K562 (cell line): Measurements from ENCODE around the gene MMP28. TPM values are rescaled to one million over a fixed set of nuclear protein-coding genes. Genes with fewer than 3 reads are reported as not detected.
A peak's percentile ranks its signal among the peaks of the same experiment; 100 is the strongest.

Source experiments
- BRCA1 ChIP-seq, 2 experiments: fragments of 450-650 bp in 1 of 2; sonication (generic) in 1 of 2; formaldehyde crosslinking in 1 of 2; IDR thresholded peaks; 2 replicates each; pipeline versions ENCODE4 v1.5.0 to v1.6.1; 2017 to 2020; ENCODE audit warnings: mild to moderate bottlenecking in 1 of 2, missing genetic modification reagents in 1 of 2
- CBX3 ChIP-seq, 2 experiments: IDR thresholded peaks; 1 replicate in 1 of 2; 2 replicates in 1 of 2; pipeline ENCODE4 v1.6.1; 2012; ENCODE audit warnings: inconsistent platforms in 2 of 2, low read length in 2 of 2, borderline replicate concordance in 1 of 2, control low read depth in 1 of 2
- EGR1 ChIP-seq: fragments of 450-650 bp; conservative IDR thresholded peaks from 2 replicates; pipeline ENCODE4 v1.6.1; 2017; ENCODE audit warnings: mild to moderate bottlenecking
- RNF2 ChIP-seq: sonication (generic); IDR thresholded peaks from 2 replicates; pipeline ENCODE4 v1.6.1; 2016
- SMC3 ChIP-seq: conservative IDR thresholded peaks from 2 replicates; pipeline ENCODE4 v1.6.1; 2011; ENCODE audit warnings: low read depth, low read length, improper control_type of control experiment; ENCODE audit not compliant: insufficient read depth
- TEAD4 ChIP-seq, 2 experiments: sonication (generic) in 1 of 2; formaldehyde crosslinking in 1 of 2; IDR thresholded peaks; 2 replicates each; pipeline versions ENCODE4 v1.6.1 to v1.8.0; 2012 to 2022; ENCODE audit warnings: borderline replicate concordance in 1 of 2, inconsistent platforms in 1 of 2, low read length in 1 of 2, mild to moderate bottlenecking in 1 of 2, missing genetic modification reagents in 1 of 2
- polyA plus RNA-seq, 8 experiments: library from polyadenylated mRNA; depleted of rRNA in 4 of 8; stranded (reverse) in 5 of 8; unstranded in 3 of 8; fragments of >200 nt; fragmentation: Nextera tagmentation in 2 of 8; fragmentation: Illumina TruSeq in 1 of 8; extraction: Ambion mirVana in 2 of 8; extraction: Trizol in 1 of 8; gene quantifications; 2 replicates each; pipeline versions ENCODE4 v1.2.1 to v1.2.3, GENCODE V29; 2011 to 2014; ENCODE audit warnings: inconsistent platforms in 1 of 8, missing spikeins in 1 of 8
- total RNA-seq, 7 experiments: library from RNA; depleted of rRNA in 6 of 7; stranded (reverse); fragments of >200 nt in 6 of 7; fragmentation: Illumina TruSeq in 2 of 7; extraction: Trizol in 2 of 7; gene quantifications; 2 replicates each; pipeline versions ENCODE4 v1.2.1 to v1.2.3, GENCODE V29; 2011 to 2021; ENCODE audit warnings: low replicate concordance in 1 of 7
- TF ChIP-seq, protein P1 (sequence below), 2 experiments: fragments of 450-650 bp; formaldehyde crosslinking in 1 of 2; IDR thresholded peaks; 2 replicates each; pipeline versions ENCODE4 v1.4.0 to v1.6.1; 2014 to 2020; ENCODE audit warnings: mild to moderate bottlenecking in 2 of 2, borderline replicate concordance in 1 of 2, low read depth in 1 of 2
- TF ChIP-seq, protein P2 (sequence below): fragments of 450-650 bp; formaldehyde crosslinking; IDR thresholded peaks from 2 replicates; pipeline ENCODE4 v1.4.0; 2020; ENCODE audit warnings: mild to moderate bottlenecking, moderate library complexity
- TF ChIP-seq, protein P3 (sequence below), 3 experiments: IDR thresholded peaks in 2 of 3; conservative IDR thresholded peaks in 1 of 3; 2 replicates each; pipeline ENCODE4 v1.5.1; 2011 to 2012; ENCODE audit warnings: low read length in 3 of 3, mild to moderate bottlenecking in 3 of 3, control low read depth in 2 of 3, improper control_type of control experiment in 1 of 3, inconsistent platforms in 1 of 3, low read depth in 1 of 3, mixed read lengths in 1 of 3, moderate library complexity in 1 of 3; ENCODE audit not compliant: insufficient read depth in 2 of 3
- TF ChIP-seq, protein P4 (sequence below): fragments of 450-650 bp; formaldehyde crosslinking; IDR thresholded peaks from 2 replicates; pipeline ENCODE4 v1.4.0; 2022; ENCODE audit warnings: missing genetic modification characterization
- TF ChIP-seq, protein P5 (sequence below): fragments of 450-650 bp; formaldehyde crosslinking; IDR thresholded peaks from 2 replicates; pipeline ENCODE4 v1.4.0; 2020; ENCODE audit warnings: mild to moderate bottlenecking, moderate library complexity

The MMP28 gene
- total and polyA plus RNA-seq, 9 of the 15 experiments (the other 6 are each of a cell fraction or from before 2014, with no cell fraction given), result not detected

DNA sequence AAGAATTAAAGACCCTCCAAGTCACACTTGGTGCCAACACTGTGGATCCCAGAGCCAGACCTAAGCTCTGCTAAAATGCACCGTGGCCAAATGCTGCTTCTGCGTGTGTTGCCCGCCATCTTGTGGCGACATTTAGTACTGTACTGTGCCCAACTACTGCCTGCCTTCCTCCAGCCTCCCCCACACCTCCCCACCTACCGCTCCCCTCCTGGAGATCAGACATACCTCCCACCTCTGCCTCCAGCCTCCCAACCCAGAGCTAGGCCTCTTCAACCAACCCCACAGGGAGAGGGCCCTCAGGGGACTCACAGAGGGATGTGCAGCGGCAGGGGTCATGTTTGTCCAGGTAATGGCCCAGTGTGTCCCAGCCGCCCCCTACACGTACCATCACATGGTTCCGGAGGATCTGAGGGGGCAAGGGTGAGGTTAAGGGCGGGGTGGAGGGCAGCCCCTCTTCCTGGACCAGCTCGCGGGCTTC lies 47.9 kb downstream of the MMP28 start (continued):
- TF ChIP-seq, protein P1, sequence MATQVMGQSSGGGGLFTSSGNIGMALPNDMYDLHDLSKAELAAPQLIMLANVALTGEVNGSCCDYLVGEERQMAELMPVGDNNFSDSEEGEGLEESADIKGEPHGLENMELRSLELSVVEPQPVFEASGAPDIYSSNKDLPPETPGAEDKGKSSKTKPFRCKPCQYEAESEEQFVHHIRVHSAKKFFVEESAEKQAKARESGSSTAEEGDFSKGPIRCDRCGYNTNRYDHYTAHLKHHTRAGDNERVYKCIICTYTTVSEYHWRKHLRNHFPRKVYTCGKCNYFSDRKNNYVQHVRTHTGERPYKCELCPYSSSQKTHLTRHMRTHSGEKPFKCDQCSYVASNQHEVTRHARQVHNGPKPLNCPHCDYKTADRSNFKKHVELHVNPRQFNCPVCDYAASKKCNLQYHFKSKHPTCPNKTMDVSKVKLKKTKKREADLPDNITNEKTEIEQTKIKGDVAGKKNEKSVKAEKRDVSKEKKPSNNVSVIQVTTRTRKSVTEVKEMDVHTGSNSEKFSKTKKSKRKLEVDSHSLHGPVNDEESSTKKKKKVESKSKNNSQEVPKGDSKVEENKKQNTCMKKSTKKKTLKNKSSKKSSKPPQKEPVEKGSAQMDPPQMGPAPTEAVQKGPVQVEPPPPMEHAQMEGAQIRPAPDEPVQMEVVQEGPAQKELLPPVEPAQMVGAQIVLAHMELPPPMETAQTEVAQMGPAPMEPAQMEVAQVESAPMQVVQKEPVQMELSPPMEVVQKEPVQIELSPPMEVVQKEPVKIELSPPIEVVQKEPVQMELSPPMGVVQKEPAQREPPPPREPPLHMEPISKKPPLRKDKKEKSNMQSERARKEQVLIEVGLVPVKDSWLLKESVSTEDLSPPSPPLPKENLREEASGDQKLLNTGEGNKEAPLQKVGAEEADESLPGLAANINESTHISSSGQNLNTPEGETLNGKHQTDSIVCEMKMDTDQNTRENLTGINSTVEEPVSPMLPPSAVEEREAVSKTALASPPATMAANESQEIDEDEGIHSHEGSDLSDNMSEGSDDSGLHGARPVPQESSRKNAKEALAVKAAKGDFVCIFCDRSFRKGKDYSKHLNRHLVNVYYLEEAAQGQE (IDR thresholded peaks at IDR 0.05; ENCODE audit: borderline replicate concordance), result peak; percentile 76
- TF ChIP-seq, protein P1 (CRISPR knock-in tag; IDR thresholded peaks at IDR 0.05; ENCODE audit: low read depth), result no peak
- no peak for TF ChIP-seq RNF2
- TF ChIP-seq CBX3 (IDR thresholded peaks at IDR 0.05; ENCODE audit: borderline replicate concordance in 1 of 2, low read length in 2 of 2), result no peak
- TF ChIP-seq TEAD4 (IDR thresholded peaks at IDR 0.05; ENCODE audit: low read length), result no peak
- TF ChIP-seq TEAD4 (CRISPR knock-in tag; IDR thresholded peaks at IDR 0.05; ENCODE audit: borderline replicate concordance), result no peak
- peak; percentile 88 for TF ChIP-seq SMC3
- TF ChIP-seq, protein P2, sequence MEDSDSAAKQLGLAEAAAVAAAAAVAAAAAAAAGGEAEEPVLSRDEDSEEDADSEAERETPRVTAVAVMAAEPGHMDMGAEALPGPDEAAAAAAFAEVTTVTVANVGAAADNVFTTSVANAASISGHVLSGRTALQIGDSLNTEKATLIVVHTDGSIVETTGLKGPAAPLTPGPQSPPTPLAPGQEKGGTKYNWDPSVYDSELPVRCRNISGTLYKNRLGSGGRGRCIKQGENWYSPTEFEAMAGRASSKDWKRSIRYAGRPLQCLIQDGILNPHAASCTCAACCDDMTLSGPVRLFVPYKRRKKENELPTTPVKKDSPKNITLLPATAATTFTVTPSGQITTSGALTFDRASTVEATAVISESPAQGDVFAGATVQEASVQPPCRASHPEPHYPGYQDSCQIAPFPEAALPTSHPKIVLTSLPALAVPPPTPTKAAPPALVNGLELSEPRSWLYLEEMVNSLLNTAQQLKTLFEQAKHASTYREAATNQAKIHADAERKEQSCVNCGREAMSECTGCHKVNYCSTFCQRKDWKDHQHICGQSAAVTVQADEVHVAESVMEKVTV (CRISPR knock-in tag), result peak; percentile 62
- TF ChIP-seq, protein P3, sequence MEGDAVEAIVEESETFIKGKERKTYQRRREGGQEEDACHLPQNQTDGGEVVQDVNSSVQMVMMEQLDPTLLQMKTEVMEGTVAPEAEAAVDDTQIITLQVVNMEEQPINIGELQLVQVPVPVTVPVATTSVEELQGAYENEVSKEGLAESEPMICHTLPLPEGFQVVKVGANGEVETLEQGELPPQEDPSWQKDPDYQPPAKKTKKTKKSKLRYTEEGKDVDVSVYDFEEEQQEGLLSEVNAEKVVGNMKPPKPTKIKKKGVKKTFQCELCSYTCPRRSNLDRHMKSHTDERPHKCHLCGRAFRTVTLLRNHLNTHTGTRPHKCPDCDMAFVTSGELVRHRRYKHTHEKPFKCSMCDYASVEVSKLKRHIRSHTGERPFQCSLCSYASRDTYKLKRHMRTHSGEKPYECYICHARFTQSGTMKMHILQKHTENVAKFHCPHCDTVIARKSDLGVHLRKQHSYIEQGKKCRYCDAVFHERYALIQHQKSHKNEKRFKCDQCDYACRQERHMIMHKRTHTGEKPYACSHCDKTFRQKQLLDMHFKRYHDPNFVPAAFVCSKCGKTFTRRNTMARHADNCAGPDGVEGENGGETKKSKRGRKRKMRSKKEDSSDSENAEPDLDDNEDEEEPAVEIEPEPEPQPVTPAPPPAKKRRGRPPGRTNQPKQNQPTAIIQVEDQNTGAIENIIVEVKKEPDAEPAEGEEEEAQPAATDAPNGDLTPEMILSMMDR (IDR thresholded peaks at IDR 0.05 in 2 of 3, conservative IDR thresholded peaks at IDR 0.05 in 1 of 3; ENCODE audit: insufficient read depth in 2 of 3, low read depth in 1 of 3, low read length in 3 of 3), result peak; percentile 86 to 90 (median 88)
- TF ChIP-seq, protein P4, sequence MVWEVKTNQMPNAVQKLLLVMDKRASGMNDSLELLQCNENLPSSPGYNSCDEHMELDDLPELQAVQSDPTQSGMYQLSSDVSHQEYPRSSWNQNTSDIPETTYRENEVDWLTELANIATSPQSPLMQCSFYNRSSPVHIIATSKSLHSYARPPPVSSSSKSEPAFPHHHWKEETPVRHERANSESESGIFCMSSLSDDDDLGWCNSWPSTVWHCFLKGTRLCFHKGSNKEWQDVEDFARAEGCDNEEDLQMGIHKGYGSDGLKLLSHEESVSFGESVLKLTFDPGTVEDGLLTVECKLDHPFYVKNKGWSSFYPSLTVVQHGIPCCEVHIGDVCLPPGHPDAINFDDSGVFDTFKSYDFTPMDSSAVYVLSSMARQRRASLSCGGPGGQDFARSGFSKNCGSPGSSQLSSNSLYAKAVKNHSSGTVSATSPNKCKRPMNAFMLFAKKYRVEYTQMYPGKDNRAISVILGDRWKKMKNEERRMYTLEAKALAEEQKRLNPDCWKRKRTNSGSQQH (CRISPR knock-in tag), result no peak
- TF ChIP-seq BRCA1 (IDR thresholded peaks at IDR 0.05), result no peak
- TF ChIP-seq BRCA1 (CRISPR knock-in tag; IDR thresholded peaks at IDR 0.05), result no peak
- peak; percentile 36; the same call in 1 of the 2 replicates for TF ChIP-seq EGR1
- TF ChIP-seq, protein P5, sequence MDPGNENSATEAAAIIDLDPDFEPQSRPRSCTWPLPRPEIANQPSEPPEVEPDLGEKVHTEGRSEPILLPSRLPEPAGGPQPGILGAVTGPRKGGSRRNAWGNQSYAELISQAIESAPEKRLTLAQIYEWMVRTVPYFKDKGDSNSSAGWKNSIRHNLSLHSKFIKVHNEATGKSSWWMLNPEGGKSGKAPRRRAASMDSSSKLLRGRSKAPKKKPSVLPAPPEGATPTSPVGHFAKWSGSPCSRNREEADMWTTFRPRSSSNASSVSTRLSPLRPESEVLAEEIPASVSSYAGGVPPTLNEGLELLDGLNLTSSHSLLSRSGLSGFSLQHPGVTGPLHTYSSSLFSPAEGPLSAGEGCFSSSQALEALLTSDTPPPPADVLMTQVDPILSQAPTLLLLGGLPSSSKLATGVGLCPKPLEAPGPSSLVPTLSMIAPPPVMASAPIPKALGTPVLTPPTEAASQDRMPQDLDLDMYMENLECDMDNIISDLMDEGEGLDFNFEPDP (CRISPR knock-in tag), result no peak
